Measurements from ENCODE around the gene SARS1. TPM values are rescaled to one million over a fixed set of nuclear protein-coding genes. Genes with fewer than 3 reads are reported as not detected.
A peak's percentile ranks its signal among the peaks of the same experiment; 100 is the strongest.

SARS1 gene
- total and polyA plus RNA-seq, 2 experiments from 2014 or later: 158 to 180 TPM

DNA sequence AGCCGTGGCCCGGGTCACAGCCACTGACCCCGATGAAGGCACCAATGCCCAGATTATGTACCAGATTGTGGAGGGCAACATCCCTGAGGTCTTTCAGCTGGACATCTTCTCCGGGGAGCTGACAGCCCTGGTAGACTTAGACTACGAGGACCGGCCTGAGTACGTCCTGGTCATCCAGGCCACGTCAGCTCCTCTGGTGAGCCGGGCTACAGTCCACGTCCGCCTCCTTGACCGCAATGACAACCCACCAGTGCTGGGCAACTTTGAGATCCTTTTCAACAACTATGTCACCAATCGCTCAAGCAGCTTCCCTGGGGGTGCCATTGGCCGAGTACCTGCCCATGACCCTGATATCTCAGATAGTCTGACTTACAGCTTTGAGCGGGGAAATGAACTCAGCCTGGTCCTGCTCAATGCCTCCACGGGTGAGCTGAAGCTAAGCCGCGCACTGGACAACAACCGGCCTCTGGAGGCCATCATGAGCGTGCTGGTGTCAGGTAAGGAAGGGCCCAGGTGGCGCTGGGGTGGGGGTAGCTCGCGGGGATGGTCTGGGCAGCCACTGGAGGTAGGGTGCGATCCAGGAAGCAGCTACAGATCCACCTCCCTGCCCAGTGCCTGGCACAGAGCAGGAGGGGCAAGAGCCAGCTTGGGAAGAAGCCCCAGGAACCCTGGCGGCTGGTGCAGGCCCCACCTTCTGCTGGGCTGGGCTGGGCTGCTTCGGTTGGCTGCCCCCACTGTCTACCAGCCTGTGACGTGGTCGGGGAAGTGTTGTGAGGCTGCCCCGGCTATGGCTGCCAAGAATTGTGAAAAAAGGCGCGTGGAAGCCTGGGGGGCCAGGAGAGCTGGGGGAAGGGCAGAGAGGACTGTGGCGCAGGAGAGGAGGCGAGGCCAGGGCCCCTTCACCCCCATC lies 39.4 kb downstream of the SARS1 start:
- Histone ChIP-seq H3K79me2 (no peaks in the 10 kb centered on the region), H3K9me3 (ENCODE audit: low read depth) (no peaks in the 10 kb centered on the region), H3K4me3 (no peak overlapping the region), H2AFZ (no peak overlapping the region), H3K9me2 (replicated peaks; ENCODE audit: insufficient read depth) (no peaks in the 10 kb centered on the region), H4K20me1 (ENCODE audit: insufficient read depth, poor library complexity, severe bottlenecking) (no peaks in the 10 kb centered on the region), H3K27me3 (no peaks in the 10 kb centered on the region), H3K4me2 (no peak overlapping the region), H3K4me1 (ENCODE audit: insufficient read depth) (peaks cover 21% of the 10 kb centered on the region), H3K36me3 (replicated peaks; ENCODE audit: insufficient read depth, low read depth) (no peaks in the 10 kb centered on the region), H3K27ac (no peak overlapping the region)
- 87% methylated on average over 32 of the region's 33 CpGs for WGBS (ENCODE audit: low lambda C conversion rate, missing lambda C conversion rate)
- TF ChIP-seq EZH2 (IDR thresholded peaks at IDR 0.05; ENCODE audit: borderline replicate concordance) (no peak), EZH2phosphoT487 (IDR thresholded peaks at IDR 0.05; ENCODE audit: low read depth, severe bottlenecking, unreplicated experiment) (no peak), CTCF (IDR thresholded peaks at IDR 0.05; ENCODE audit: poor library complexity) (no peak)
- DNase-seq (ENCODE audit: low spot score): no peak

- H3K27ac ChIP-seq: peak overlapping the region; percentile 21
Measured at GRCh38 chr1:109253803-109254620, 40.3 kb downstream of the SARS1 start.

DNA sequence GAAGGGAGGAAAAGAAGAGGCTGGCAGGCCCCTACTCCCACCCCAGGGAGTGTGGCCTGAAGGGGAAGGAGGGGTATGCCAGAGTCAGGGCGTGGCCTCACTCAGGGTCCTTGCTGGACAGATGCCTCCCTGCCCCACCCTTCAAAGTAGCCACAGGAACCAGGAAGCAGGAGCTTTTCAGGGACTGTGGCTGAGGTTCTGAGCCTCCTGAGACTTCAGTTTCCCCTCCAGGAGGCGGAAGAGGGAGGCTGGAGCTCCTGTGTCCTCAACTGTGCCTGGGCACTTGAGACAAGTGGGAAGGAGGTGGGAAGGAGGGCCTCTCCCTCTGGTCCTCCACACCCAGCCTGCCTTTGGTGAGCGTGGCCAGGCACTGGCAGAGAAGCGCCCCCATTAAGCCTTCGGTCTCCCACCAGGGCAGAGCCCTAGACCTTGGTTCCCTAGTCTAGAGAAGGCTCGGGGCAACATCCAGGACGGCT lies 40.9 kb downstream of the SARS1 start:
- H4K20me1 ChIP-seq (ENCODE audit: insufficient read depth, poor library complexity, severe bottlenecking): no peaks in the 10 kb centered on the region
- no peak for DNase-seq (ENCODE audit: low spot score)
- no peaks in the 10 kb centered on the region for H3K9me3 ChIP-seq (ENCODE audit: low read depth)
- H3K4me1 ChIP-seq (ENCODE audit: insufficient read depth): peaks cover 15% of the 10 kb centered on the region
- WGBS (ENCODE audit: low lambda C conversion rate, missing lambda C conversion rate): 89% methylated on average over 7 of the region's 7 CpGs
- H3K4me2 ChIP-seq: no peak overlapping the region
- no peak overlapping the region for H3K4me3 ChIP-seq
- H3K9me2 ChIP-seq (replicated peaks; ENCODE audit: insufficient read depth): no peaks in the 10 kb centered on the region
- H2AFZ ChIP-seq: no peak overlapping the region
- no peak for TF ChIP-seq EZH2phosphoT487 (IDR thresholded peaks at IDR 0.05; ENCODE audit: low read depth, severe bottlenecking, unreplicated experiment)
- no peak for TF ChIP-seq CTCF (IDR thresholded peaks at IDR 0.05; ENCODE audit: poor library complexity)
- no peak for TF ChIP-seq EZH2 (IDR thresholded peaks at IDR 0.05; ENCODE audit: borderline replicate concordance)
- H3K27me3 ChIP-seq: no peaks in the 10 kb centered on the region
- no peaks in the 10 kb centered on the region for H3K36me3 ChIP-seq (replicated peaks; ENCODE audit: insufficient read depth, low read depth)
- H3K27ac ChIP-seq: no peak overlapping the region
- H3K79me2 ChIP-seq: no peaks in the 10 kb centered on the region

More at GRCh38 chr1:109253803-109254620, 40.3 kb downstream of the SARS1 start:
- no peaks in the 10 kb centered on the region for H3K9me3 ChIP-seq (ENCODE audit: low read depth)
- H3K4me2 ChIP-seq: no peak overlapping the region
- peaks cover 18% of the 10 kb centered on the region for H3K4me1 ChIP-seq (ENCODE audit: insufficient read depth)
- TF ChIP-seq EZH2 (IDR thresholded peaks at IDR 0.05; ENCODE audit: borderline replicate concordance): no peak
- no peak for TF ChIP-seq CTCF (IDR thresholded peaks at IDR 0.05; ENCODE audit: poor library complexity)
- no peak for TF ChIP-seq EZH2phosphoT487 (IDR thresholded peaks at IDR 0.05; ENCODE audit: low read depth, severe bottlenecking, unreplicated experiment)
- no peaks in the 10 kb centered on the region for H3K36me3 ChIP-seq (replicated peaks; ENCODE audit: insufficient read depth, low read depth)
- DNase-seq (ENCODE audit: low spot score): no peak
- H4K20me1 ChIP-seq (ENCODE audit: insufficient read depth, poor library complexity, severe bottlenecking): no peaks in the 10 kb centered on the region
- WGBS (ENCODE audit: low lambda C conversion rate, missing lambda C conversion rate): 36% methylated on average over 9 of the region's 9 CpGs
- no peaks in the 10 kb centered on the region for H3K27me3 ChIP-seq
- no peaks in the 10 kb centered on the region for H3K79me2 ChIP-seq
- H2AFZ ChIP-seq: peak overlapping the region; percentile 29
- H3K4me3 ChIP-seq: no peak overlapping the region
- H3K9me2 ChIP-seq (replicated peaks; ENCODE audit: insufficient read depth): no peaks in the 10 kb centered on the region

Data from hepatocyte (in vitro differentiated cells).